Tibial artery (tissue), 4 donors: Measurements from ENCODE around the gene FOXRED1.

Experiments used
- DNase-seq, 2 donors: peaks; one replicate each; pipeline ENCODE4 v3.0.0-alpha.2; 2019
- H3K27ac ChIP-seq, 2 donors: fragments of 200-600 bp; sonication (generic) in 1 of 2; 1 replicate in 1 of 2; 2 replicates in 1 of 2; pipeline ENCODE4 v1.5.1; 2018 to 2019; ENCODE audit warnings: mild to moderate bottlenecking in 1 of 2
- H3K27me3 ChIP-seq, 2 donors: fragments of 200-600 bp; sonication (generic) in 1 of 2; one replicate each; pipeline versions ENCODE4 v1.5.1 to v1.6.0; 2016 to 2019
- H3K36me3 ChIP-seq, 3 donors: fragments of 200-600 bp; sonication (generic) in 2 of 3; one replicate each; pipeline ENCODE4 v1.5.1; 2016 to 2019; ENCODE audit warnings: mild to moderate bottlenecking in 2 of 3
- H3K4me1 ChIP-seq, 4 donors: fragments of 200-600 bp; sonication (generic) in 2 of 4; 1 replicate in 3 of 4; 2 replicates in 1 of 4; pipeline ENCODE4 v1.5.1; 2016 to 2019
- H3K4me3 ChIP-seq, 2 donors: fragments of 200-600 bp; sonication (generic) in 1 of 2; 1 replicate in 1 of 2; 2 replicates in 1 of 2; pipeline ENCODE4 v1.5.1; 2018 to 2019; ENCODE audit warnings: mild to moderate bottlenecking in 2 of 2
- H3K9me3 ChIP-seq, 3 donors: fragments of 200-600 bp; sonication (generic) in 1 of 3; one replicate each; pipeline ENCODE4 v1.5.1; 2016 to 2019
- CTCF ChIP-seq, 2 experiments: fragments of 200-600 bp in 1 of 2; fragments of 450-650 bp in 1 of 2; IDR thresholded peaks; one replicate each; pipeline ENCODE4 v1.5.1; 2017 to 2019; ENCODE audit warnings: antibody characterized with exemption in 2 of 2, mild to moderate bottlenecking in 1 of 2, moderate library complexity in 1 of 2
- intact Hi-C: fragments of 100-400 bp; cut with DNase I; formaldehyde crosslinking; loops from one replicate; pipeline ENCODE4 v1.15.0; 2023; ENCODE audit warnings: low total_unique reads

FOXRED1 gene

DNA sequence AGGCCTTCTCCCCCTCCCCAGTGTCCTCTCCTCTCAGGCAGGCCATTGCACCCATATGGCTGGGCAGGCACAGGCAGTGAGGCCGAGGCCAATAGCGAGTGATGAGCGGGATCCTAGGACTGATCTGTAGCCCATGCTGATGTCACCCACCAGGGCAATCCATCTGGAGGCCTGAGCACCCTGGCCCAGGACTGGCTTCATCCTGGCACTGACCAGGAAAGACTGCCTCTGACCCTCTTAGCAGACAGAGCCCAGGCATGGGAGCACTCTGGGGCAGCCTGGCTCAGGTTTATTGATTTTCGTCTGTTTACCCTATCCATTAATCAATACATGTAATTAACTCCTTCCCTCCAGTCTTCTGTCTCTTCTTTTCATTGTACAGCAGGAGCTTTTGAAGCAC is 8.8 kb downstream of the FOXRED1 start:
- H3K4me1 ChIP-seq: peaks cover 0 to 11% (median 5%) of the 10 kb centered on the region in 4 donors
- H3K27ac ChIP-seq: no peak overlapping the region
- no peak for DNase-seq
- peaks cover 31 to 52% (median 36%) of the 10 kb centered on the region in 3 donors for H3K36me3 ChIP-seq
- intact Hi-C loops: no loop called here
- no peak overlapping the region for H3K4me3 ChIP-seq
- no peak for TF ChIP-seq CTCF (IDR thresholded peaks at IDR 0.05)
- no peaks in the 10 kb centered on the region for H3K27me3 ChIP-seq
- H3K9me3 ChIP-seq: no peaks in the 10 kb centered on the region

- H3K27ac ChIP-seq: no peak overlapping the region
- H3K36me3 ChIP-seq: peaks cover 21 to 38% (median 31%) of the 10 kb centered on the region in 3 donors
- peaks cover 0 to 18% (median 7%) of the 10 kb centered on the region in 4 donors for H3K4me1 ChIP-seq
- DNase-seq: no peak
- intact Hi-C loops: no loop called here
- no peak for TF ChIP-seq CTCF (IDR thresholded peaks at IDR 0.05)
- H3K4me3 ChIP-seq: no peak overlapping the region
- H3K27me3 ChIP-seq: no peaks in the 10 kb centered on the region
- no peaks in the 10 kb centered on the region for H3K9me3 ChIP-seq
These were observed 10.2 kb downstream of the FOXRED1 start for GRCh38 chr11:126279191-126279590.

- H3K9me3 ChIP-seq: no peaks in the 10 kb centered on the region
- peaks cover 0 to 26% (median 7%) of the 10 kb centered on the region in 4 donors for H3K4me1 ChIP-seq
- no peak for TF ChIP-seq CTCF (IDR thresholded peaks at IDR 0.05)
- intact Hi-C loops: no loop called here
- H3K4me3 ChIP-seq: no peak overlapping the region
- no peak overlapping the region for H3K27ac ChIP-seq
- peaks cover 17 to 24% (median 19%) of the 10 kb centered on the region in 3 donors for H3K36me3 ChIP-seq
- no peaks in the 10 kb centered on the region for H3K27me3 ChIP-seq
- no peak for DNase-seq
These were observed 11.6 kb downstream of the FOXRED1 start for GRCh38 chr11:126280595-126280994.

DNA sequence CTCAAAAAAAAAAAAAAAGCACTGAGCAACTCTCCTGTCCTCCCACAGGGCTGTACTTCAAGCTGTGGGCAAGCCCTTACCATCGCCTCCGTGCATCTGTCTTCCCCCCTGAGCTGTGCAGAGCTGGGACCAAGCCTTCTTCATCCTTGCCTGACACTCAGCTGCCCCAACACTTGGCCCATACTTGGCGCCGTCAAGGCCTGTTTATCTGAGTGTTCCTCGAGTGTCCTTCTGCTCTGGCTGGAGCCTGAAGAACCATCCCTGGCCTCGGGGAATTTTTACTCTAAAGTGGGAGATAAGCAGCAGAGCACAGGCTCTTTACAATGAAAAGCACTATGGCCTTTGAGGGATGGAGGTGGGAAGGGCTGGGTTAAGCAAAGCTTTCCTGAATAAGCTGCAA is 12.3 kb downstream of the FOXRED1 start:
- H3K27ac ChIP-seq: peak overlapping the region in 1 of 2 donors; percentile 86
- intact Hi-C loops: no loop called here
- H3K36me3 ChIP-seq: peaks cover 13 to 17% (median 14%) of the 10 kb centered on the region in 3 donors
- TF ChIP-seq CTCF (IDR thresholded peaks at IDR 0.05): no peak
- no peak for DNase-seq
- no peaks in the 10 kb centered on the region for H3K27me3 ChIP-seq
- H3K4me3 ChIP-seq: no peak overlapping the region
- peaks cover 0 to 26% (median 7%) of the 10 kb centered on the region in 4 donors for H3K4me1 ChIP-seq
- H3K9me3 ChIP-seq: no peaks in the 10 kb centered on the region

GRCh38 chr11:126281666-126282175 is 12.8 kb downstream of the FOXRED1 start:
- intact Hi-C loops: no loop called here
- Histone ChIP-seq H3K4me1 (peaks cover 0 to 26% (median 7%) of the 10 kb centered on the region in 4 donors), H3K4me3 (peak overlapping the region in 1 of 2 donors; percentile 60), H3K27ac (peak overlapping the region; percentile 86), H3K9me3 (no peaks in the 10 kb centered on the region), H3K27me3 (no peaks in the 10 kb centered on the region), H3K36me3 (peaks cover 9 to 14% (median 11%) of the 10 kb centered on the region in 3 donors)
- no peak for TF ChIP-seq CTCF (IDR thresholded peaks at IDR 0.05)
- DNase-seq: peak in 1 of 2 donors; percentile 62
